Inferior parietal cortex (tissue), 1 donor: ENCODE data around the gene AASS.
A peak's percentile ranks its signal among the peaks of the same experiment; 100 is the strongest.

Source experiments
- DNase-seq: peaks from one replicate; pipeline ENCODE4 v3.0.0-alpha.2; 2016; ENCODE audit errors: extremely low spot score

The AASS gene

GRCh38 chr7:122118757-122119156, 25.3 kb downstream of the AASS start:
- no peak for DNase-seq

- no peak for DNase-seq
These were observed 41.0 kb downstream of the AASS start for GRCh38 chr7:122103064-122103463.

GRCh38 chr7:122100021-122100420, 44.0 kb downstream of the AASS start:
- no peak for DNase-seq

- no peak for DNase-seq
These were observed 48.4 kb downstream of the AASS start for GRCh38 chr7:122095642-122096041.

GRCh38 chr7:122094549-122094948, 49.5 kb downstream of the AASS start:
- DNase-seq, result no peak

- DNase-seq, result peak; percentile 72
These were observed 50.9 kb downstream of the AASS start for GRCh38 chr7:122092964-122093797.

GRCh38 chr7:122082670-122083069, 61.4 kb downstream of the AASS start:
- no peak for DNase-seq

- DNase-seq, result no peak
These were observed 61.9 kb downstream of the AASS start for GRCh38 chr7:122082160-122082559.

GRCh38 chr7:122073635-122074034, 70.4 kb downstream of the AASS start:
- no peak for DNase-seq

GRCh38 chr7:122072924-122073599, 71.0 kb downstream of the AASS start:
- no peak for DNase-seq

- no peak for DNase-seq
These were observed 71.8 kb downstream of the AASS start for GRCh38 chr7:122072272-122072671.

GRCh38 chr7:122070834-122071233, 73.2 kb downstream of the AASS start:
- DNase-seq, result no peak

GRCh38 chr7:122070062-122070461, 74.0 kb downstream of the AASS start:
- no peak for DNase-seq

GRCh38 chr7:122068999-122069398, 75.0 kb downstream of the AASS start:
- no peak for DNase-seq

- no peak for DNase-seq
These were observed 76.0 kb downstream of the AASS start for GRCh38 chr7:122068046-122068445.

- no peak for DNase-seq
These were observed 77.0 kb downstream of the AASS start for GRCh38 chr7:122067077-122067476.

- no peak for DNase-seq
These were observed 79.1 kb downstream of the AASS start for GRCh38 chr7:122064971-122065370.

GRCh38 chr7:122063146-122063545, 80.9 kb downstream of the AASS start:
- no peak for DNase-seq

- DNase-seq, result no peak
These were observed 84.5 kb downstream of the AASS start for GRCh38 chr7:122059542-122059941.

GRCh38 chr7:122056977-122057376, 87.1 kb downstream of the AASS start:
- no peak for DNase-seq

- no peak for DNase-seq
These were observed 89.0 kb downstream of the AASS start for GRCh38 chr7:122055073-122055472.

- no peak for DNase-seq
These were observed 89.7 kb downstream of the AASS start for GRCh38 chr7:122054393-122054792.

- no peak for DNase-seq
These were observed 97.6 kb downstream of the AASS start for GRCh38 chr7:122046402-122046801.
